ENCODE measurements around the gene VPS13D. TPM values are rescaled to one million over a fixed set of nuclear protein-coding genes. Genes with fewer than 3 reads are reported as not detected.

Gene VPS13D, protein sequence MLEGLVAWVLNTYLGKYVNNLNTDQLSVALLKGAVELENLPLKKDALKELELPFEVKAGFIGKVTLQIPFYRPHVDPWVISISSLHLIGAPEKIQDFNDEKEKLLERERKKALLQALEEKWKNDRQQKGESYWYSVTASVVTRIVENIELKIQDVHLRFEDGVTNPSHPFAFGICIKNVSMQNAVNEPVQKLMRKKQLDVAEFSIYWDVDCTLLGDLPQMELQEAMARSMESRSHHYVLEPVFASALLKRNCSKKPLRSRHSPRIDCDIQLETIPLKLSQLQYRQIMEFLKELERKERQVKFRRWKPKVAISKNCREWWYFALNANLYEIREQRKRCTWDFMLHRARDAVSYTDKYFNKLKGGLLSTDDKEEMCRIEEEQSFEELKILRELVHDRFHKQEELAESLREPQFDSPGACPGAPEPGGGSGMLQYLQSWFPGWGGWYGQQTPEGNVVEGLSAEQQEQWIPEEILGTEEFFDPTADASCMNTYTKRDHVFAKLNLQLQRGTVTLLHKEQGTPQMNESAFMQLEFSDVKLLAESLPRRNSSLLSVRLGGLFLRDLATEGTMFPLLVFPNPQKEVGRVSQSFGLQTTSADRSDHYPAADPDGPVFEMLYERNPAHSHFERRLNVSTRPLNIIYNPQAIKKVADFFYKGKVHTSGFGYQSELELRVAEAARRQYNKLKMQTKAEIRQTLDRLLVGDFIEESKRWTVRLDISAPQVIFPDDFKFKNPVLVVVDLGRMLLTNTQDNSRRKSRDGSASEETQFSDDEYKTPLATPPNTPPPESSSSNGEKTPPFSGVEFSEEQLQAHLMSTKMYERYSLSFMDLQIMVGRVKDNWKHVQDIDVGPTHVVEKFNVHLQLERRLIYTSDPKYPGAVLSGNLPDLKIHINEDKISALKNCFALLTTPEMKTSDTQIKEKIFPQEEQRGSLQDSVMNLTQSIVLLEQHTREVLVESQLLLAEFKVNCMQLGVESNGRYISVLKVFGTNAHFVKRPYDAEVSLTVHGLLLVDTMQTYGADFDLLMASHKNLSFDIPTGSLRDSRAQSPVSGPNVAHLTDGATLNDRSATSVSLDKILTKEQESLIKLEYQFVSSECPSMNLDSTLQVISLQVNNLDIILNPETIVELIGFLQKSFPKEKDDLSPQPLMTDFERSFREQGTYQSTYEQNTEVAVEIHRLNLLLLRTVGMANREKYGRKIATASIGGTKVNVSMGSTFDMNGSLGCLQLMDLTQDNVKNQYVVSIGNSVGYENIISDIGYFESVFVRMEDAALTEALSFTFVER (N-terminal part only)
- total RNA-seq, result 71.5 TPM

DNA sequence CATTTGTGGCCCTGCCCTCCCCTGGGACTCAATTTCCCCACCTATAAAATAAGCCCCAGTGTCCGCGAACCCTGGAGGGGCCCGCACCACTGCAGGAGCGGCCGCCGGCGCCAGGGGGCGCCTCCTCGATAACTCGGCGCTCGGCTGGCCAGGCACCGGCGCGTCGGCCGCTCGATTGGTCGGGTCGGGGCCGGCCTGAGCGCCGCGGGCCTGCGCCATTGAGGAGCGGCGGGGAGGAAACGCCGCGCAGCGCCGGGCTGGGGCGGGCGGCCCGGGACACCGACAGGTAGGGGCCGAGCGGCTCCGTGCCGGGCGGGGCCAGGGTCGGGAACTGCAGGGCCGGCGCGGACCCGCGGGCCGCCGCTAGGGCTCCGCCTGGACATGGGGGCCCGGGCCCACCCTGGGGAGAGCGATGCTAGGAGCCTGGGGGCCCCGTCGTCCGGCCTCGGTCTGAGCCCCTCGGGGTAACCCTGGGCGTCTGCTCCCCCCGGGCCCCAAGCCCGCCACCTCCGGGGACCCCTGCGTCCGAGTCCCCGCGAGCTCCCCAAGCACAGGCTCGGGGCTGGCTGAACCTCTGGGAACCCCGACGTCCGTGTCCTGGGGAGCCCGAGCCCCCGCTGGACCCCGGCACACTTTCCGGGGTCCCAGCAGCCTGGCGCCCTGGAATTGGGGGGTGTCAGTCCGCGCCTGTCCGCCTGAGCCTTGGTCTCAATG lies at the start of gene VPS13D:
Gene VPS13D (plus strand): TSS at position 196 of the 714 bp plus-strand sequence. CDS start 4,237 bp downstream, outside the sequence.

Small RNAs within 50 kb of the gene (small RNA-seq; reads per million reads assigned to genes)
- gene MIR4632 (ENCODE audit: low replicate concordance) (not detected), gene RF00156 (ENCODE audit: low replicate concordance) (not detected), gene SNORA59A (ENCODE audit: low replicate concordance) (not detected)

Other genes starting within 250 kb of the VPS13D start
- 47.3 TPM for gene MFN2, start 249.6 kb upstream of the VPS13D start, total RNA-seq
- gene MIIP, start 210.5 kb upstream of the VPS13D start, total RNA-seq, result 29.6 TPM
- 0.53 TPM for gene TNFRSF8, start 166.7 kb upstream of the VPS13D start, total RNA-seq
- gene TNFRSF1B, start 63.0 kb upstream of the VPS13D start, total RNA-seq, result 25.0 TPM